22Rv1 (cell line): ENCODE measurements around the gene LTBP1.

Experiments
- CTCF ChIP-seq: fragments of 450-650 bp; IDR thresholded peaks from 2 replicates; pipeline ENCODE4 v1.5.1; 2017; ENCODE audit warnings: mild to moderate bottlenecking
- ZFX ChIP-seq: fragments of 450-650 bp; IDR thresholded peaks from 2 replicates; pipeline ENCODE4 v1.6.1; 2017; ENCODE audit warnings: antibody characterized with exemption, borderline replicate concordance

GRCh38 chr2:33326100-33326499 is 379.3 kb downstream of the LTBP1 start:
- TF ChIP-seq CTCF: no peak
- no peak for TF ChIP-seq ZFX
